WI38 (cell line): ENCODE data around the gene MYO16.

Experiments
- H3K4me3 ChIP-seq: 2 replicates; pipeline ENCODE4 v1.5.1; 2011; ENCODE audit warnings: low read depth, mild to moderate bottlenecking, control low read depth, low read length
- CTCF ChIP-seq: IDR thresholded peaks from 2 replicates; pipeline ENCODE4 v1.5.1; 2012; ENCODE audit warnings: low read depth, mild to moderate bottlenecking, control low read depth, low read length

Gene MYO16

GRCh38 chr13:108629181-108629752 is at the start of gene MYO16:
Gene MYO16 (plus strand): TSS chr13:108629611. CDS start chr13:108629845, 234 bp downstream.
- no peak within 1 kb of the TSS for H3K4me3 ChIP-seq
- no peak for TF ChIP-seq CTCF

GRCh38 chr13:108586826-108587225 is 42.6 kb upstream of the MYO16 start:
- H3K4me3 ChIP-seq: no peak overlapping the region
- no peak for TF ChIP-seq CTCF

GRCh38 chr13:108588516-108588915 is 40.9 kb upstream of the MYO16 start:
- H3K4me3 ChIP-seq: no peak overlapping the region
- TF ChIP-seq CTCF: no peak

- no peak overlapping the region for H3K4me3 ChIP-seq
- no peak for TF ChIP-seq CTCF
Measured at GRCh38 chr13:108594153-108594552, 35.3 kb upstream of the MYO16 start.

GRCh38 chr13:108595436-108596274 is 33.8 kb upstream of the MYO16 start:
- H3K4me3 ChIP-seq: no peak overlapping the region

GRCh38 chr13:108597943-108598342 is 31.5 kb upstream of the MYO16 start:
- no peak for TF ChIP-seq CTCF
- no peak overlapping the region for H3K4me3 ChIP-seq

More at GRCh38 chr13:108595436-108596274, 33.8 kb upstream of the MYO16 start:
- TF ChIP-seq CTCF: no peak

- TF ChIP-seq CTCF: no peak
- no peak overlapping the region for H3K4me3 ChIP-seq
Measured at GRCh38 chr13:108606424-108606823, 23.0 kb upstream of the MYO16 start.
